ENCODE data around the gene TIMM17B. TPM values are rescaled to one million over a fixed set of nuclear protein-coding genes. Genes with fewer than 3 reads are reported as not detected.

The TIMM17B gene
- total RNA-seq, 1 experiment from 2014 or later = 59.1 TPM

- peak; percentile 89 for DNase-seq (ENCODE audit: low spot score)
Observed at GRCh38 chrX:48918643-48919340, 21.2 kb upstream of the TIMM17B start, which contains the start of gene PIM2. PIM2 (minus strand) TSS chrX:48919024; CDS start chrX:48918834, 190 bp downstream.

DNA sequence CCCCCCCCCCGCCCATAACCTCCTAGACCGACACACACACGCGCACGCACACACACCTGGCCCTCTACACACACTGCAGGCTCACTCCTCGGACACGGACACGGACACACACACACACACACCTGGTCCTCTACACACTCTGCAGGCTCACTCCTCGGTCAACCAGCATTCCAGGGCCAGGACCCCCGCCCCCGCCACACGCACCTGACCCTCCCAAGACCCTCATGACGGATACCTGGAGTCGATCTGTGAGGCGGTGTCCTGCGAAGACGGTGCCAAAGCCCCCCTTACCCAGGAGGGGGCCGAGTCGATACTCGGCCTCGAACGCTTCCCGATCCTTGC lies 20.7 kb upstream of the TIMM17B start:
- DNase-seq (ENCODE audit: low spot score) = no peak

- DNase-seq (ENCODE audit: low spot score) = peak; percentile 91
Observed at GRCh38 chrX:48917139-48918001, 19.8 kb upstream of the TIMM17B start.

- DNase-seq (ENCODE audit: low spot score) = no peak
Observed at GRCh38 chrX:48914593-48915493, 17.3 kb upstream of the TIMM17B start.

- DNase-seq (ENCODE audit: low spot score) = no peak
Observed at GRCh38 chrX:48913605-48914366, 16.2 kb upstream of the TIMM17B start.

GRCh38 chrX:48911412-48912182 lies 14.0 kb upstream of the TIMM17B start, which contains the start of gene SLC35A2:
SLC35A2 (minus strand) TSS chrX:48911646; CDS start chrX:48911636, 10 bp downstream.
- DNase-seq (ENCODE audit: low spot score) = peak; percentile 66

DNA sequence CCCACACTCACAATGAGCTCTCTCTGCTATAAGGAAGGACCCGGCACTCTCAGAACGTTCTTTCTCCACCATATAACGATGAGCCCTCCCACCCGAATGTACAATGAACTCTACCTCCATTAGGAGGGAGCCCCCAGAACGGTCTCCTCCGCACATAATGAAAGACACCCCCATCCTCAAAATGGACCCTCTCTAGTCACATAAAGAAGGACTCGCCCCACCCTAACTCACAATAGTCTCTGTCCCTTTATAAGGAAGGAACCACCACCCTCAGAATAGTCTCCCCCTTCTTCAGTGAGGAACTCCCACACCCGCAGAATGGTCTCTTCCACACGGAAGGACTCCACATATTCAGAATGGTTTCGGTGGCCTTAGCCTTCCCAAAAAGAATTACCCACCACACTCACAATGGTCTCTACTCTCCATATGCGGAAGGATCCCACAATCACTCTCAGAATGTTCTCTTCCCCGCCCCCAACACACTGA lies 13.4 kb upstream of the TIMM17B start:
- DNase-seq (ENCODE audit: low spot score) = no peak

GRCh38 chrX:48909703-48910294 lies 12.2 kb upstream of the TIMM17B start:
- DNase-seq (ENCODE audit: low spot score) = no peak

DNA sequence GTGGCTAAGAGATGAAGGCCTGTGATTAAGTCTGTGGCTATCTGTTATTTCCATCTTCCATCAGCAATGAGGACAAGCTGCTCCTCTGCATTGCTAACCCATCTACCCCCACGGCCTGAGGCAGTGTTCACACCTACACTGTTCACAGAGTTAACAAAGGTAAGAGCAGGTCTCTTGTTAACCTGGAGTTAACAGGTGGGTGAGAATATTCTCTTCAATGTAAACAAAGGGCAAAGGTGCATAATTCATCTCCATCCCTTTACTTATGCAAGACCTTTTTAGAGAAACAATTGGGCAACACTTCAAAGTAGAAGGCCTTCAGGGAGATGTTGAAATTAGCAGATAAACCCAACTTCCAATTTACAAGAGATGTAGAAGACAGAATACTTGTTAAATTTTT lies 11.0 kb upstream of the TIMM17B start:
- no peak for DNase-seq (ENCODE audit: low spot score)

DNA sequence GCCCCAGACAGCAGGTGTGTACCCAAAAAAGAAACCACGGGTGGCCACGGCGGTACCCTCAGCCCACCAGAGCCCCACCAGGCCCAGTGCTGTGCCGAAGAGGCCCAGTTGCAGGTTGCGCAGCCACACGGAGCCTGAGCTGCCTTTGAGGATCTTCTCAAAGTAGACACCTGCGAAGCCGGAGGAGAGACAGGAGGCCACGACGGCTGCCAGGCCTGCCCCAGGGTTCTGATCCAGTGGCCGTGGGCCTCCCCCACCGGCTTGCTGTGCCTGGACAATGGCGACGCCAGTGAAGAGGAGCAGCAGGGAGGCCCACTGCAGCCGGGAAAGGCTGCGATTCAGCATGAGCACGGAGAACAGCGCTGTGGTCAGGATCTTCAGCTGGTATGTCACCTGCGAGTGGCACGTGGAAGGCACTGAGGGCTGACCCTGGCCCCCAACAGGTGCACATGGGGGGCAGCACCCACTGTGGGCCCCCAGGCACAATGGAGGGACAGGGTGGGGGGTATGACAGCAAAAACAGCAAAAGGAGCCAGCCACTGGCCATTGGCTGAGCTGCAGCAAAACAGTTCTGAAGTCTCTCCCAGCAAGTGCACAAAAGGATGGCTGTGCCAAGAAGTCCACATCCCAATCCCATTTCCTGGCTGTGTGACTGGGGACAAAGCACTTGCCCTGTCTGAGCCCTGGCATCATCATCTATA lies 7.7 kb upstream of the TIMM17B start:
- DNase-seq (ENCODE audit: low spot score) = no peak

- DNase-seq (ENCODE audit: low spot score) = no peak
Observed at GRCh38 chrX:48904626-48905025, 7.1 kb upstream of the TIMM17B start.

GRCh38 chrX:48904180-48904579 lies 6.6 kb upstream of the TIMM17B start:
- DNase-seq (ENCODE audit: low spot score) = no peak

GRCh38 chrX:48903290-48903689 lies 5.7 kb upstream of the TIMM17B start:
- DNase-seq (ENCODE audit: low spot score) = no peak

DNA sequence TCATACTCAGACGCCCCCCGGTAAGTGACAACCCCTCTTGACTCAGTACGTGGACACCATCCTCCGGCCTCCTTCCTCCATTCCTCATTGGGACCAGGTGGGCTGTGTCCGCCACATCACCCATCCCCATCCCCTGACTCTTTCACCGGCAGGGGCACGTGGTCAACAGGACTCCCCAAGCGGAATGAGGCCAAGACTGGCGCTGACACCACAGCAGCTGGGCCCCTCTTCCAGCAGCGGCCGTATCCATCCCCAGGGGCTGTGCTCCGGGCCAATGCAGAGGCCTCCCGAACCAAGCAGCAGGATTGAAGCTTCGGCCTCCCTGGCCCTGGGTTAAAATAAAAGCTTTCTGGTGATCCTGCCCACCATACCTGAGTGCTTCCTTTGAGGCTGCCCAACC lies 5.2 kb upstream of the TIMM17B start:
- DNase-seq (ENCODE audit: low spot score) = no peak

DNA sequence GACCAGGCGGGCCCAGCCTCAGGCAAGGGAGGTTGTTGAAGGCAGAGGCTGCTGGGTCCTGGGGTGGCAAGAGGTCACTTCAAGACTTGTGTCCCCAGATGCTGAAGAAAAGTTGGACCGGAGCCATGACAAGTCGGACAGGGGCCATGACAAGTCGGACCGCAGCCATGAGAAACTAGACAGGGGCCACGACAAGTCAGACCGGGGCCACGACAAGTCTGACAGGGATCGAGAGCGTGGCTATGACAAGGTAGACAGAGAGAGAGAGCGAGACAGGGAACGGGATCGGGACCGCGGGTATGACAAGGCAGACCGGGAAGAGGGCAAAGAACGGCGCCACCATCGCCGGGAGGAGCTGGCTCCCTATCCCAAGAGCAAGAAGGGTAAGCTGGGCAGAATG lies 4.6 kb upstream of the TIMM17B start:
- DNase-seq (ENCODE audit: low spot score) = no peak

DNA sequence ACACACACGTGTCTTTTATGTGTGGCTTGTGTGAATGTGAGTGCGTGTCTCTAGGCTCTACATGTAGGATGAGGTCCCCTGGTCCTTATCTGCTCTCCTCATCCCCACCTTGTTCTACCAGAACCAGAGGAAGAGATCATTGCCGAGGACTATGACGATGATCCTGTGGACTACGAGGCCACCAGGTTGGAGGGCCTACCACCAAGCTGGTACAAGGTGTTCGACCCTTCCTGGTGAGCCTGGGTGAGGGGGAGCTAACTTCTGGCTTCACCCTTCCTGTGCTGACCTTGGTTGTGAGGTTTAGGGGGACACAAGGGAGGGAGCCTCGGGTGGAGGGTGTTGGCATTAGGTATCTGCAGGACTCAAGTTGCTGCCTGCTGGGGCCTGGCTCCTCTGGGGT lies 3.5 kb upstream of the TIMM17B start:
- DNase-seq (ENCODE audit: low spot score) = no peak

- DNase-seq (ENCODE audit: low spot score) = no peak
Observed at GRCh38 chrX:48899078-48899410, 1.5 kb upstream of the TIMM17B start.

DNA sequence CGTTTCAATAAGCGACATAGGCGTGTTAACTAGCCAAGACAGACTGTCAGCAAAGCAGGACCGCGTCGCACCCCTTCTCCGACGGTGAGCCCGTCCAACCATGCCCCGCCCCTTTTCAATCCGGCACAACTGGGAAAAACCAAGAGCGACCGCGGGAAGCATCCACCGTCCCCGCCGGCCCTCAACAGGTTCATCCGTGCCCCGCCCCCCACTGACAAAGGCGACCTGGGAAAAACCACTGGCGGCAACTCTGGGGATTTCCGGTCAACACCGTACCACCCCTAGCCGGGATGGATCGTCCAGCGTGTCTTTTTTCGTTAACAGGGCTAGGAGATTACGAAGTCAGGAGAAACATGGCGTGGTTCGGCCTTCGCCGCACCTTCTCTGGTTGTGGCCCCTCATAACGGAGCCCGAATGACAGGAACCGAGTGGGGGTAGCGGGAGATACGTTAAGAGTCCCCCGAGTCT lies 377 bp downstream of the TIMM17B start:
- DNase-seq (ENCODE audit: low spot score) = peak; percentile 61

DNA sequence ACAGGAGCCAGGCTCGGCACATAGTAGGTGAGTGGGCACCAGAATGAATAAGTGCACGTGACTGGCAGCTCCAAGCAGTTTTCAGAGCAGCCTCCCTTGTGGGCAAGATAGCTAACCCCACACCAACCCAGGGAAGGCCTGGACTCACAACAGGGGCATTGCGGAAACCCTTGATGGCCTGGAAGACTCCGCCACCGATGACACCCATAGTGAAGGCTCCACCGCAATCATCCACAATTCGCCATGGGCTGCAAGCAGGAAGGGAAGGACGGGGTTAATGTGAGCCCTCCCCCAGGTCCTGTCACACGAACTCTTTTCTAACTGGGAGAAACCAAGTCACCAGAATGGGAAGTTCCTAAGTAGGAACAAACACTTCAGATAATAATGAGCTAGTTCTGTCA lies 957 bp downstream of the TIMM17B start:
- DNase-seq (ENCODE audit: low spot score) = no peak

All from H4 (cell line).